Sigmoid colon (tissue), 7 donors: Measurements from ENCODE around the gene GPR37. TPM values are rescaled to one million over a fixed set of nuclear protein-coding genes. Genes with fewer than 3 reads are reported as not detected.

ENCODE experiments used
- DNase-seq: peaks from one replicate; pipeline ENCODE4 v3.0.0-alpha.2; 2019
- H3K27ac ChIP-seq, 4 donors: fragments of 200-600 bp; sonication (generic); one replicate each; pipeline ENCODE4 v1.5.1; 2016 to 2019; ENCODE audit warnings: mild to moderate bottlenecking in 1 of 4
- H3K27me3 ChIP-seq, 3 donors: fragments of 200-600 bp; sonication (generic); one replicate each; pipeline ENCODE4 v1.5.1; 2019; ENCODE audit warnings: mild to moderate bottlenecking in 1 of 3
- H3K36me3 ChIP-seq, 4 donors: fragments of 200-600 bp; sonication (generic); one replicate each; pipeline ENCODE4 v1.5.1; 2016 to 2019
- H3K4me1 ChIP-seq, 4 donors: fragments of 200-600 bp; sonication (generic); one replicate each; pipeline ENCODE4 v1.5.1; 2017 to 2019
- H3K4me3 ChIP-seq, 4 donors: fragments of 200-600 bp; sonication (generic); one replicate each; pipeline ENCODE4 v1.5.1; 2017 to 2019; ENCODE audit warnings: mild to moderate bottlenecking in 2 of 4, moderate library complexity in 1 of 4
- H3K9me3 ChIP-seq, 4 donors: fragments of 200-600 bp in 3 of 4; sonication (generic) in 3 of 4; one replicate each; pipeline versions ENCODE4 v1.5.1 to v1.6.1; 2013 to 2019
- CTCF ChIP-seq, 4 experiments: fragments of 450-650 bp in 3 of 4; fragments of 200-600 bp in 1 of 4; IDR thresholded peaks; one replicate each; pipeline ENCODE4 v1.5.1; 2016 to 2019; ENCODE audit warnings: antibody characterized with exemption in 4 of 4, mild to moderate bottlenecking in 3 of 4, moderate library complexity in 2 of 4
- EP300 ChIP-seq, 4 donors: sonication (generic); formaldehyde crosslinking; IDR thresholded peaks; one replicate each; pipeline ENCODE4 v1.6.1; 2017; ENCODE audit warnings: antibody characterized with exemption in 4 of 4
- POLR2A ChIP-seq, 2 donors: fragments of 450-650 bp; IDR thresholded peaks; one replicate each; pipeline ENCODE4 v1.6.1; 2016; ENCODE audit warnings: antibody characterized with exemption in 2 of 2, mild to moderate bottlenecking in 2 of 2, moderate library complexity in 2 of 2
- POLR2AphosphoS5 ChIP-seq, 4 donors: sonication (generic); formaldehyde crosslinking; IDR thresholded peaks; one replicate each; pipeline ENCODE4 v1.6.1; 2017; ENCODE audit warnings: antibody characterized with exemption in 4 of 4
- WGBS, 2 donors: extraction: QIAGEN DNeasy Blood & Tissue Kit; methylation state at CpG; one replicate each; pipeline ENCODE4 v1.1.7; 2013; 5-methylcytosine and 5-hydroxymethylcytosine counted together
- intact Hi-C: fragments of 100-400 bp; cut with DNase I; formaldehyde crosslinking; loops from one replicate; pipeline ENCODE4 v1.15.1; 2023
- polyA plus RNA-seq, 3 donors: library from polyadenylated mRNA; stranded (reverse); fragments of 200-250 nt; gene quantifications; one replicate each; pipeline ENCODE4 v1.2.3, GENCODE V29; 2013
- total RNA-seq, 4 donors: library from RNA; depleted of rRNA; stranded (reverse); fragments of >200 nt; gene quantifications; one replicate each; pipeline ENCODE4 v1.1.0, GENCODE V29; 2016
- donor health status: healthy with polysubstance abuse.
- donor health status: Bipolar disorder and iron deficiency.
- donor health status: healthy.

GPR37 gene
- total and polyA plus RNA-seq, 7 donors: 0.68 to 2.3 (median 1.4) TPM; not detected in 2

- no peaks in the 10 kb centered on the region for H3K4me1 ChIP-seq
- H3K27me3 ChIP-seq: no peaks in the 10 kb centered on the region
- no peak for DNase-seq
- intact Hi-C loops: loop anchor here (10.0 kb wide), 1 partner anchor 627 kb away; no protein-coding TSS in a partner anchor
- no peak overlapping the region for H3K4me3 ChIP-seq
- H3K9me3 ChIP-seq: no peaks in the 10 kb centered on the region
- no peak overlapping the region for H3K27ac ChIP-seq
- no peaks in the 10 kb centered on the region for H3K36me3 ChIP-seq
- no peak for TF ChIP-seq CTCF (IDR thresholded peaks at IDR 0.05)
- TF ChIP-seq POLR2A (IDR thresholded peaks at IDR 0.05): no peak
- no peak for TF ChIP-seq POLR2AphosphoS5 (IDR thresholded peaks at IDR 0.05)
- TF ChIP-seq EP300 (IDR thresholded peaks at IDR 0.05): no peak
- WGBS, 2 donors: 92 to 93% methylated on average over 2 of the region's 2 CpGs
Measured at GRCh38 chr7:124781418-124781817, 15.8 kb upstream of the GPR37 start.

GRCh38 chr7:124780608-124781007, 15.0 kb upstream of the GPR37 start:
- H3K27me3 ChIP-seq: no peaks in the 10 kb centered on the region
- no peak overlapping the region for H3K27ac ChIP-seq
- DNase-seq: no peak
- H3K9me3 ChIP-seq: no peaks in the 10 kb centered on the region
- H3K4me1 ChIP-seq: no peaks in the 10 kb centered on the region
- intact Hi-C loops: loop anchor here (10.0 kb wide), 1 partner anchor 626 kb away; no protein-coding TSS in a partner anchor
- 83 to 89% methylated on average over 1 of the region's 1 CpG for WGBS, 2 donors
- H3K36me3 ChIP-seq: no peaks in the 10 kb centered on the region
- H3K4me3 ChIP-seq: no peak overlapping the region
- TF ChIP-seq CTCF (IDR thresholded peaks at IDR 0.05) (no peak), EP300 (IDR thresholded peaks at IDR 0.05) (no peak), POLR2AphosphoS5 (IDR thresholded peaks at IDR 0.05) (no peak), POLR2A (IDR thresholded peaks at IDR 0.05) (no peak)

GRCh38 chr7:124780056-124780455, 14.5 kb upstream of the GPR37 start:
- TF ChIP-seq CTCF (IDR thresholded peaks at IDR 0.05) (no peak), POLR2AphosphoS5 (IDR thresholded peaks at IDR 0.05) (no peak), EP300 (IDR thresholded peaks at IDR 0.05) (no peak)
- Histone ChIP-seq H3K4me3 (no peak overlapping the region), H3K9me3 (no peaks in the 10 kb centered on the region), H3K27ac (no peak overlapping the region), H3K36me3 (no peaks in the 10 kb centered on the region), H3K27me3 (no peaks in the 10 kb centered on the region), H3K4me1 (no peaks in the 10 kb centered on the region)
- DNase-seq: no peak
- intact Hi-C loops: loop anchor here (10.0 kb wide), 1 partner anchor 625 kb away; no protein-coding TSS in a partner anchor

GRCh38 chr7:124779620-124780019, 14.0 kb upstream of the GPR37 start:
- no peak overlapping the region for H3K4me3 ChIP-seq
- TF ChIP-seq POLR2A (IDR thresholded peaks at IDR 0.05) (no peak), EP300 (IDR thresholded peaks at IDR 0.05) (no peak), CTCF (IDR thresholded peaks at IDR 0.05) (no peak), POLR2AphosphoS5 (IDR thresholded peaks at IDR 0.05) (no peak)
- H3K27me3 ChIP-seq: no peaks in the 10 kb centered on the region
- no peak overlapping the region for H3K27ac ChIP-seq
- H3K9me3 ChIP-seq: no peaks in the 10 kb centered on the region
- intact Hi-C loops: loop anchor here (10.0 kb wide), 1 partner anchor 625 kb away; no protein-coding TSS in a partner anchor
- no peaks in the 10 kb centered on the region for H3K36me3 ChIP-seq
- no peak for DNase-seq
- no peaks in the 10 kb centered on the region for H3K4me1 ChIP-seq

- no peaks in the 10 kb centered on the region for H3K9me3 ChIP-seq
- WGBS, 2 donors: 64 to 74% methylated on average over 3 of the region's 3 CpGs
- TF ChIP-seq POLR2AphosphoS5 (IDR thresholded peaks at IDR 0.05) (no peak), EP300 (IDR thresholded peaks at IDR 0.05) (no peak), CTCF (IDR thresholded peaks at IDR 0.05) (no peak), POLR2A (IDR thresholded peaks at IDR 0.05) (no peak)
- no peaks in the 10 kb centered on the region for H3K4me1 ChIP-seq
- no peak for DNase-seq
- intact Hi-C loops: no loop called here
- H3K36me3 ChIP-seq: no peaks in the 10 kb centered on the region
- H3K27ac ChIP-seq: no peak overlapping the region
- H3K27me3 ChIP-seq: no peaks in the 10 kb centered on the region
- no peak overlapping the region for H3K4me3 ChIP-seq
Measured at GRCh38 chr7:124779194-124779593, 13.6 kb upstream of the GPR37 start.
